NCI-H1436 (cell line): Measurements from ENCODE around the gene RFT1.
A peak's percentile ranks its signal among the peaks of the same experiment; 100 is the strongest.

Source experiments
- DNase-seq: peaks from one replicate; lab custom pipeline; 2025; lab: John Stamatoyannopoulos, UW

RFT1 gene

GRCh38 chr3:53085476-53085875 lies 44.8 kb downstream of the RFT1 start:
- no peak for DNase-seq

- no peak for DNase-seq
Measured at GRCh38 chr3:53084310-53085001, 45.8 kb downstream of the RFT1 start.

GRCh38 chr3:53083949-53084309 lies 46.3 kb downstream of the RFT1 start:
- no peak for DNase-seq

GRCh38 chr3:53083521-53083920 lies 46.7 kb downstream of the RFT1 start:
- no peak for DNase-seq

- DNase-seq, result no peak
Measured at GRCh38 chr3:53082736-53083135, 47.5 kb downstream of the RFT1 start.

- no peak for DNase-seq
Measured at GRCh38 chr3:53081318-53081717, 48.9 kb downstream of the RFT1 start.

GRCh38 chr3:53080612-53081205 lies 49.5 kb downstream of the RFT1 start:
- DNase-seq, result no peak

GRCh38 chr3:53079791-53080555 lies 50.3 kb downstream of the RFT1 start:
- no peak for DNase-seq

- DNase-seq, result no peak
Measured at GRCh38 chr3:53079147-53079546, 51.1 kb downstream of the RFT1 start.

- no peak for DNase-seq
Measured at GRCh38 chr3:53078656-53079055, 51.6 kb downstream of the RFT1 start.

GRCh38 chr3:53077476-53078220 lies 52.6 kb downstream of the RFT1 start:
- DNase-seq, result no peak

- no peak for DNase-seq
Measured at GRCh38 chr3:53075743-53076140, 54.5 kb downstream of the RFT1 start.

- no peak for DNase-seq
Measured at GRCh38 chr3:53074761-53075742, 55.2 kb downstream of the RFT1 start.

- DNase-seq, result no peak
Measured at GRCh38 chr3:53074366-53074696, 55.9 kb downstream of the RFT1 start.

GRCh38 chr3:53073553-53074365 lies 56.5 kb downstream of the RFT1 start:
- DNase-seq, result no peak

- peak; percentile 38 for DNase-seq
Measured at GRCh38 chr3:53072653-53073552, 57.3 kb downstream of the RFT1 start.

- no peak for DNase-seq
Measured at GRCh38 chr3:53071882-53072431, 58.3 kb downstream of the RFT1 start.

GRCh38 chr3:53069422-53070068 lies 60.7 kb downstream of the RFT1 start:
- no peak for DNase-seq

- DNase-seq, result no peak
Measured at GRCh38 chr3:53068176-53068575, 62.1 kb downstream of the RFT1 start.
